ENCODE data around the gene E2F2. TPM values are rescaled to one million over a fixed set of nuclear protein-coding genes. Genes with fewer than 3 reads are reported as not detected.
A peak's percentile ranks its signal among the peaks of the same experiment; 100 is the strongest.

Gene E2F2, protein sequence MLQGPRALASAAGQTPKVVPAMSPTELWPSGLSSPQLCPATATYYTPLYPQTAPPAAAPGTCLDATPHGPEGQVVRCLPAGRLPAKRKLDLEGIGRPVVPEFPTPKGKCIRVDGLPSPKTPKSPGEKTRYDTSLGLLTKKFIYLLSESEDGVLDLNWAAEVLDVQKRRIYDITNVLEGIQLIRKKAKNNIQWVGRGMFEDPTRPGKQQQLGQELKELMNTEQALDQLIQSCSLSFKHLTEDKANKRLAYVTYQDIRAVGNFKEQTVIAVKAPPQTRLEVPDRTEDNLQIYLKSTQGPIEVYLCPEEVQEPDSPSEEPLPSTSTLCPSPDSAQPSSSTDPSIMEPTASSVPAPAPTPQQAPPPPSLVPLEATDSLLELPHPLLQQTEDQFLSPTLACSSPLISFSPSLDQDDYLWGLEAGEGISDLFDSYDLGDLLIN
- polyA plus RNA-seq (2013, experiment 1 of 2; ENCODE audit: insufficient read length), result 0.82 TPM
- 0.87 TPM for polyA plus RNA-seq (2013, experiment 2 of 2; ENCODE audit: insufficient read length)

DNA sequence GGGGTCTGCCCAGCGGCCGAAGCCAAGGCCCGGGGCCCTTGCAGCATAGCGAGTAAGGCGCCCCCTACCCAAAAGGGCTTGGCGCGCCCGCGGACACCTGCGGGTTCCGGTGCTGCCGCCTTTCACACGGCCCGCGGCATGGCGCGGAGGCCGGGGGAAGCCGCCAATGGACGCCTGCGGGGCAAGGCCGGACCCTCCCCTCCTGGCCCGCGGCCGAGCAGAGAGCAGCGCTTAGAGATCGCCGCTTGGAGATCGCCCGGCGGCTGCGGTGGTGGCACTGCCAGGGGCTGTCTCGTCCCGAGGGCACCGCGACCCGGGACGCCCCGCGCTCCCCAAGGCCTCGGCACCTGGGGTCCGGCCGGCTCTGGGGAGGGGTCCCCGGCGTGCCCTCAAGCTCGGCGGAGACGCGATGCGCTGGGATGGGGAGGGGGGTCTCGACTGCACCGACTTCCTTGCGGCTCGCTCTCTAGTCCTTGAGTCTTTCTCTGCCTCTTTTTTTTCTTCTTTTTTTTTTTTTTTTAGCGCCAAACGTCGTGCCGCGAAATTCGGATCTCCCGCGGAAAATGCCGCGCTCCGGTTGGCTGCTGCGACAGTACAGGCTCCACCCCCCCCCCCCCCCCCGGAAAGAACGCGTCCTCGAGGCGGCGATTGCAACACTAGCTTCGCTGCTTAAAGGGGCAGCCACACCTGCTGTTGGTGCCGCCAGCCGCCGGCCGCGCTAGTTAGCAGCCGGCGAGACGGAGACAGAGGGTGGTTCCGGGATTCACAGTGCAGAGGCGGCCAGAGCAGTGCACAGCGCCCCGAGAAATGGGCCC, at the start of gene E2F2:
Gene E2F2, minus strand, starts transcription at position 487 of the 815 bp plus-strand sequence. Its CDS starts 440 bp downstream, at position 47.
- DNase-seq, result peak; percentile 87

DNA sequence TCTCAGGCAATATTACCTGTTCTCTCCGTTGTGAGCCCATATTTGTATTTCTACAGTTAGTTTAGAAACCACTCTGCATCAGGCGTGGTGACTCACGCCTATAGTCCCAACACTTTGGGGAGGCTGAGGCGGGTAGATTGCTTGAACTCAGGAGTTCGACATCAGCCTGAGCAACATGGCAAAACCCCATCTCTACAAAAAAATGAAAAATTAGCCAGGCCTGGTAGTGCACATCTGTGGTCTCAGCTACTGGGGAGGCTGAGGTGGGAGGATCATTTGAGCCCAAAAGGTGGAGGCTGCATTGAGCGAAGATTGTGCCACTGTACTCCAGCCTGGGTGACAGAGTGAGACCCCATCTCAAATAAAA, 47.9 kb upstream of the E2F2 start:
- no peak for DNase-seq

DNA sequence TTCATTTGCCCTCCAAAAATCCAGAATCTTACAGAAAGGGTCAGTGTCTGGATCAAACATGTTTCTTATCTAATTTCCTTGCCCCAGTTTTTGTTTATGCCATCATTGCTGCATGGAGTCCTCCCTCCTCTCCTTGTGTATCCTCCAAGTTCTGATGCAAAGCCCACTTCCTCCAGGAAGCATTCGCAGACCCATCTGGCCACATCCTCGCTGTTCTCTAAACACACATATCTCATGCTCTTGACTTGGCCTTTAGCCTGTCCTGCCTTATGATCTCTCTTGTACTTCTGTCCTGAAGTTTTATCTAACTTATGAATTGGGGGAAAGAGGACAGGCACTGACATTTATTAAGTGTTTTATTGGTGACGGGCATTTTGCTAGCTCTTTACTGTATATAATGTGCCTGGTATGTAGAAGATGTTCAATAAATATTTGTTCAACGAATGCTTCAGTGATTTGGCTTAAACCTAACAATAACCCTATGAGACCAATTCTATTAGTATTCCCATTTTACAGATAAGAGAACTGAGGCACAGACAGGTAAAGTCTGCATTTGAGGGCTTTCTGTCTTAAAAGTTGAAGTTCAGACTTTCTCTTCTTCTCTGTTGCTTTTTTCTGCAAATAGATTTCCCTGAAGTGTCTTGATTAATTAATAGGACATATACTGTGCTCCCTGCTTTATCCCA, 47.4 kb upstream of the E2F2 start:
- no peak for DNase-seq

DNA sequence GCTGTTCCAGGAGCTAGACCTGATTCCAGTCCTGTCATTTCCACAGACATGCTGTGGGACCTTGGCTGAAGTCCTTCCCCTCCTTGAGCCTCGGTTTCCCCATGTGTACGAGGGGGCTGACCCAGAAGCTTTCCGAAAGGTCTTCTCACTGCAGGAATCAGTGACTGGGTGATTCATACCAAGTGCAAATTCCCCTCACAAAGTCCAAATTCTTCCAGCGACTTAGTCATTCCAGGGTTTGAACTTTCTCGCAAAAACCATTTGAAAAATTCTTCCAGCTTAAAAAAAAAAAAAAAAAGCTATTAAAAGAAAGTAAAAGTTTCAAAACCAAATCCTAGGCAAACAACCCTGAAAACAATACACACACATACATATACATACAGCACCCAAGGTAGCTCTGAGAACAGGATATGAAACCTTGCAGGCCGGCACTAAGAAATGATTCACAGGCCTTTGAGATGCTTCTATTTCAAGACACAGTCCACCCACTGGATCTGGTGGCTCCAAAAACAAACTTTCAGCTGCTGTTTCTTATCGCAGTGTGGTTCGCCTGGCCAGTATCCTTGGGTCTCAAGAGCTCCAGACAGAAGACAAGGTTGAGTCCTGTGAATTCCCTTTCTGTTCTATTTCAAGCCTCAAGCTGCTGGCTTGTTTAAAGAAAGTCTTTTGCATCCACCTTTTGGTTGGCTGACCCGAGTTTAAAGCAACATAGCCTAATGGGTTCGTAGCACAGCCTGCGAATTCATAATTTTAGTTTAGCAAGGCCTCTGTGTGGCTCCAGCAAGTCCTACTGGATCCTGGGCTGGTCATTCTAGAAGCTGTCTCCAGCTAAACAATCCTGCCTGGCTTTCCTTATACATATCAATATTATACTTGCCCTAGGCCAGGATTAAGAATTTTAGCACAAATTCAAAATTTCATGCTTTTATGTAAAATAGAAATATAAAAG, 46.3 kb upstream of the E2F2 start:
- DNase-seq, result peak; percentile 87

DNA sequence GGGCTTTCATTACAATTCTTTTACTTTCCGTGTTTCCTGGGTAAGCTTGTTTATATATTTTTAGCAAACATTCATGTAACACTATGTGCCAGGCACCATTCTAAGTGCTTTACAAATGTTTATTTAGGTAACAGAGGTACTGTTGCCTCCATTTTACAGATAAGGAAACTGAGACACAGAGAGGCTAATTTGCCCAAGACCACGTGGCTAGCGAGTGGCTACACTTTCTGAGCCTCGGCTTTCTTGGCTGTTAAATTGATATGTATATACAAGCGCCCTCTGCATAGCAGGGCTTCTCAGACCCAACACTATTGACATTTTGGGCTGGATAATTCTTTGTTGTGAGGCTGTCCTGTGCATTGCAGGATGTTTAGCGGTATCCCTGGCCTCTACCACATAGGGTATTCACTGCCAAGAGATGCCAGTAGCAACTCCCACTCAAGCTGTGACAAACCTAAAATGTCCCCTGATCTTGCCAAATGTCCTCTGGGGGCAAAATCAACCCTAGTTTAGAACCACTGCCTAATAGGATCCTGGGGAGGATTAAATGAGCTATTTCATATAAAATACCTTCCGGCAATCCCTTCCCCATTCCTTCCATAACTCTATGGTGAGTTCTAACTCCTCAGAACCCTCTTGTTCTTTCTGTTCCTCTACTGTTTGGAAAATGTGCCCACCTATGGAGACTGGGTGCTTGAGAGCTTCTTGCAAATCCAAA, 45.5 kb upstream of the E2F2 start:
- no peak for DNase-seq

DNA sequence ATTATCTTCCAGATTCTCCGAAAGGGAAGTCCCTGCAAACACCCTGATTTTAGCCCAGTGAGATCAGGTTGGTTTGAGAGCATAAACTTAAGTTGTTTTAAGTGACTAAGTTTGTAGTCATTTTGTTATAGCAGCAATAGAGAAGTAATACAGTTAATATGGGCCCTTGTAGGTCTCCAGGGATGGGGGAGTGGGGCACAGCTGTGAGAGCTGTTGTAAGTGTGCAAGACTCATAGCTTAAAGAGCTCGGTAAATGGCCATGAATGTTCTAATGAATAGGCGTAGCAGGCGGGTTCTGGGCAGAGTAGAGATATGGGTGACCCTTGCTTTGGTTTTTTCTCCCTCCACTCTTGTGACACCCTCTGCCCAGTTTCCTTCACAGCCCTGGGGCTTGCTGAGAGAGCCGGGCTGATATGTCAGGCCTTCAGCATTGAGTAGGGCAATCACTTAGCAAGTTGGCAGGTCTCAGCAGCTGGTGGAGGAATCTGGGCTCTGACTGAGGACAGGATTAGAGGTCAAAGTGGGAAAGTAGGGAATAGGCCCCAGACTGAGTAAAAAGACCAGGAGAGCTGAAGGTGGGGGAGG, 44.3 kb upstream of the E2F2 start:
- DNase-seq, result no peak

DNA sequence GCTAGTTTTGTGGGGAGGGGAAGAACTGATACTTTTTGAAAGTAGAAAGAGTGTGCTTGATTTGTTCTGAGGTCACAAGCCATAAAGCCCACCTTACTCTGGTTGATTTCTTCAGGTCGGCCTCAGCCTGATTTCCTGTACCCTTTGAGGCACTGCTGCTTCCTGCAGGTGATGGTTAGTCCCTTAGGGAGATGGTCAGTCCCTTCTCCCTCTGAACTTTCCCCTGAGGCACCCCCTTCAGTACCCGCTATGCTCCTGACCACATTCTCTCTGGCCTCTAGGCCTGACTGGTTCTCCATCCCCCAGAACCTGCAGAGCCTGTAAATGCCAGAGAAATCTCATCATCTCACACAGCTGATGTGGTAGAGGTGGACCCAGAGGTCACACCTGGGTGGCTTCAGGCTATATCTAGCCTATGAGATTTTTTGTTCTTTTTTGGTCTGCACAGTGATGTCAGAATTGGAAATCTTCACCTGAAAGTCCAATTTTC, 43.3 kb upstream of the E2F2 start:
- DNase-seq, result no peak

DNA sequence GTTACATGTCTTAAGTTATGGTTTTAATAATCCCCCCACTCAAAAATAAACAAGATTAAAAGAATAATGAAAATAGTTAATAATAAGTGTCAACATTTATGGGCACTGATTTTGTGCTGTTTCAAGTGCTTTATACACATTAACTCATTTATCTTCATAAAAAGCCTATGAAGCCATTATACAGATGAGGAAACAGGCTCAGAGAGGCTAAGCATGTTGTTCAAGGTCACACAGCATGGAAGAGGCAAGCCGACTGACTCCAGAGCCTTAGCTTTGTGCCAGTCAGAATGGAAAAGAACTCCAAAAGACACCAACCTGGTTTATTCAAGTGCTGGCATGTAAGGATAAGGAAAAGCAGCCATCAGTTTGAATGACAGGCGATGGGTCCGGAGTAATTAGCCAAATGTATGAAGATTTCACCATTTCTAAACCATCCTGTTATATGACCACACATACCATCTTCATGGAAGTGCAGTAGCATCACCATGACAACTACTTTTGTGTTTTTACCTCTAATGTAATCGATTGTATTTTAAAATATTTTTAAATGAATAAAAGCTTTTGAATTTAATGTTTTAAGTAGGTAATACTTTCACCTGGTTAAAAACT, 42.6 kb upstream of the E2F2 start:
- DNase-seq, result no peak

DNA sequence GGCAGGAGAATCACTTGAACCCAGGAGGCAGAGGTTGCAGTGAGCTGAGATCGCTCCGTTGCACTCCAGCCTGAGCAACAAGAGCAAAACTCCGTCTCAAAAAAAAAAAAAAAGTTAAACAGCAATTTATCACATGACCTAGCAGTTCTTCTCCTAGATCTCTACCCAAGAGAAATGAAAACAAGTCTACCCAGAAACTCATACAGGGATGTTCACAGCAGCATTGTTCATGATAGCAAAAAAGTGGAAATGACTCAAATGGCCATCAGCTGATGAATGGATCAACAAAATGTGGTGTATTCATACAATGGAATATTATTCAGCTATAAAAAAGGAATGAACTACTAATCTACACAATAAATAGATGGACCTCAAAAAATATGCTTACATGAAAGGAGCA, 40.4 kb upstream of the E2F2 start:
- DNase-seq, result no peak

DNA sequence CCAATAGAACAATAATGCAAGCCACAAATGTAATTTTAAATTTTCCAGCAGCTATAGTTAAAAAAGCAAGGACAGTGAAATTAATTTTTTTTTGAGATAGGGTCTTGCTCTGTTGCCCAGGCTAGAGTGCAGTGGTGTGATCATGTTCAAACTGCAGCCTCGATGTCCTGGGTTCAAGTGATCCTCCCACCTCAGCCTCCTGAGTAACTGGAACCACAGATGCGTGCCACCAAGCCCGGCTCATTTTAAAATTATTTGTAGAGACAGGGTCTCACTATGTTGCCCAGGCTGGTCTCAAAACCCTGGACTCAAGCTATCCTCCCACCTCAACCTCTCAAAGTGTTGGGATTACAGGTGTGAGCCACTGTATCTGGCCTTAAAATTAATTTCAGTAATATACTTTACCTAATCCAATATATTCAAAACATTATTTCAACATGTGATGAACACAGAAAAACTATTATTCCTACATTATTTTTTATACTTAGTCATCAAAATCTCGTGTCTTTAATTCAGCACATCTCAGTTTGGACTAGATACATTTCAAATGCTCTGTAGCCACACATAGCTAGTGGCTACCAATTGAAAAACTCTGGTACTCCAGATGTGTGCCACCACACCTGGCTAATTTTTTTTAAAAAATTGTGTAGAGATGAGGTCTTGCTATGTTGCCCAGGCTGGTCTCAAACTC, 39.1 kb upstream of the E2F2 start:
- DNase-seq, result no peak

DNA sequence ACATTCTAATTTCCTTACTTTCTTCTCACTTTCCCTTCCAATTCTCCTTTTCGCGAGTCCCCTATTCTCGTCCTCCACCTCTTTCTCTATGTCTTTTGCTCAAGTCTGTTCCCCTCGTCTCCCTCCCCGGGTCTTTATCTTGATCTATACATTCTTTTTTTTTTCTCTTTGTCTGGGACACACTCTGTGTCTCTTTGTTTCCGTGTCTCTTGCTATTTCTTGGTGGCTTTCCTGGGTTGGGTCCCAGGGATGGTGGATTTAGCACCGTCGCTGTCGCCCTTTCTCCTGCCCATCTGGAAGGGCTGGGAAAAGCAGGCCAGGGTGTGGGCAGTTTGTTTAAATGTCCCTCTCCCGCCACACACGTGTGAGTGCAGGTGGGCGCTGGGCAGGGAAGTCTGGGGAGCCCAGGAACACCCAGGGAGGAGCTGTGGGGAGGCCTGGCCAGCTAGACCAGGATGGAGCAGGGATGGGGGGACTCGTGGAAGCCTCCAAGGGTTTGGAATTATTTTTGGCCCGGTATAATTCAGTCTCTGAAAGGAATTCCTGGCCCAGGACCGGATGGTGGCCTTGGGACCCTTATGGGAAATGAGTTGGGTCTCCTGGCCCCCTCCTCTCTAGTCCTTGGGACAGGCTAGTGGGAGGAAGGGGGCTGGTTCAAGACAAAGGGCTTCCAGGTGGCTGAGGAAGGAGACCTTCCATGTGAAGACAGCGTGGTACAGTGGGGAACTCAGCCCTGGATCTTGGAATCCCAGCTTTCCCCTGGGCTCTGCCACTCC, 37.8 kb upstream of the E2F2 start:
- DNase-seq, result no peak

DNA sequence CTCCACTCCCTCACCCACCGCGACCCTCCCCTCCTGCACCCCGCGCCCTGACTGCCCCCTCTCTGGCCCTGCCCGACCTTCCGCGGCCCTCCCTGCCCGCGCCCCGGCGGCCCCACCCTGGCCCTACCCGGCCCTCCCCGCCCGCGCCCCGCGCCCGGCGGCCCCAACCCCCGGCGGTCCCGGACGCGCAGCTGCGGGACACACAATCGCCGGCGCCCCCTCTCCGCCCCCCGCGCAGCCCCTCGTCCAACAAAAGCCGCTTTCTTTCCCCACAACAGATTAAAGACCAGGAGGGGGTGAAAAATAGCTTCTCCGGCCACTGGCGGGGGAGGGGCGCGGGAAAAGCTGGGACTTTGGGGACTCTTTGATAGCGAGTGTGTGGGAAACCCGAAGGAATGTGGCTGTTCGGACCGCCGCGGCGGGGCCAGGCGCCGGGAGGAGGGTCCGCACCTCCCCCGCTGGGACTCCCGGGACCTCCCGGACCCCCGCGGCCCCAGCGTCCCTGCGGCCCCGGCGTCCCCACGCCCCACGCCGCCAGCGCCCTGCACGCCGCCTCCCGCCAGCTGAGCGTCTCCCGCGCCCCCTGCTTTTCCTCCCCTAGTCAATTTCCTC, 37.1 kb upstream of the E2F2 start:
- DNase-seq, result no peak

DNA sequence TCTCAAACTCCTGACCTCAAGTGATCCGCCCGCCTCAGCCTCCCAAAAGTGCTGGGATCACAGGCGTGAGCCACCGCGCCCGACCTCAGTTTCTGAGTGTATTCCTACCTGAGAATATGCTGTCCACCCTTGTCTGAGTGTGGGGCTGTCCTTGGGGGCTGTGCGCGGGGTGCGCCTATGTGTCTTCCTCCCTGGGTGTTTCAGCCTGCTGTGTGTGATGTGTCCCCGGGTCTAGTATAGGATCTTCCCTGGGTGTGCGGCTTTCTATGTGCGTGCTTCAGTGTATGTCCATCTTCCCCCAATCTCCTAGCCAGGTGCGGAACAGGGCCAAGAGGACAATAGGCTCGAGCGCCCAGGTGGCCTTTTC, 36.6 kb upstream of the E2F2 start:
- no peak for DNase-seq

DNA sequence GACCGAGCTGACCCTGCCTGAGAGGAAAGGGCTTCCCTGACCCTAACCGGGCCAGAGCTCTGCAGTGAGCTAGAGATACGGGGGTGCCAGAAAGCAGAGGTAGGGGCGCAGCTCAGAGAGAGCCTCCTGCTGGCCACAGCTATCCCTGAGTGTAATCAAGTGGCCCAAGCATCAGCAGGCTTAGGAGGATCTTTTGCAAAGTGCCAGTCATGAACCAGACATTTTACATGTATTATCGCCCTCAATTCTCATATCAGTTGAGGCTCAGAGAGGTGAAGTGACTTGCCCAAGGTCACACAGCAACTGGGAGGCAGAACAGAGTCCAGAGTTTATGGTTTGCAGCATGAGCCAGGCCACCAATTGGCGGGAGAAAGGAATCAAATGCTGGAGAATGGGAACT, 35.3 kb upstream of the E2F2 start:
- DNase-seq, result no peak

DNA sequence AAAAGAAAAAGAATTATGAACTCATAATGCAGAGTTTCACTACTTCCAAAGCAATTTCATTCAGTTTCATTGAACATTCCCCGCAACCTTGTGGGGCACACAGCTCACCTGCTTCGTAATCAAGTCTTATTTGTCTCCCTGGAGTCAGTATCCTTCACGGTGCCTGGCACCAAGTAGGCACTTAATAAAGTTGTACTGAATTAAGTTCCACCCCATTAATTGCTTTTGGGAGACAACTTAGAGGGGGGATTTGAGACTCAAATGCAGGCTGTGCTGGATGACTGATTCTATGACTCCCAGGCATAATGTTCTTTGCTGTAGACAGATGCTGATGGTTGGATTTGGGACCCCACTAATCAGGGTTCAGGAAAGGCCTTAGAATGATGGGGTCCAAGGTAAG, 34.7 kb upstream of the E2F2 start:
- DNase-seq, result no peak

DNA sequence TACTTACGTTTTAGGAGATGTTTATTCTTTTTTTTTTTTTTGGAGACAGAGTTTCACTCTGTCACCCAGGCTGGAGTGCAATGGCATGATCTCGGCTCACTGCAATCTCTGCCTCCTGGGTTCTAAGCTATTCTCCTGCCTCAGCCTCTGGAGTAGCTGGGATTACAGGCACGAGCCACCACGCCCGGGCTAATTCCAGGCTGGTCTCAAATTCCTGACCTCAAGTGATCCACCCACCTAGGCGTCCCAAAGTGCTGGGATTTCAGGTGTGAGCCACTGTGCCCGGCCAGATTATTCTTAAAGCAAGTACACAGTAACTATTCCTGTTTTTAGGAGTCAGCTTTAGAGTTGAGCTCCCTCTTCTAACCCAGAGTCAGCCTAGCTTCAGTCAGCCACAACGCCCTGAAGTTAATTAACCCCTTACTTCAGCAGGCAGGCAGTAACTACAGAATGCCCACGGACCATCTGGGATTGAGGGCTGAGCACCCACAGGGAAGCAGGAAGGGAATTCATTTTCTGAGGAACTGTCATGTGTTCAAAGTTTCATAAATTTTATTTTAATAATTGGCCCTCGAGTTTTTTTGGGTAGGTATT, 33.6 kb upstream of the E2F2 start:
- DNase-seq, result no peak

DNA sequence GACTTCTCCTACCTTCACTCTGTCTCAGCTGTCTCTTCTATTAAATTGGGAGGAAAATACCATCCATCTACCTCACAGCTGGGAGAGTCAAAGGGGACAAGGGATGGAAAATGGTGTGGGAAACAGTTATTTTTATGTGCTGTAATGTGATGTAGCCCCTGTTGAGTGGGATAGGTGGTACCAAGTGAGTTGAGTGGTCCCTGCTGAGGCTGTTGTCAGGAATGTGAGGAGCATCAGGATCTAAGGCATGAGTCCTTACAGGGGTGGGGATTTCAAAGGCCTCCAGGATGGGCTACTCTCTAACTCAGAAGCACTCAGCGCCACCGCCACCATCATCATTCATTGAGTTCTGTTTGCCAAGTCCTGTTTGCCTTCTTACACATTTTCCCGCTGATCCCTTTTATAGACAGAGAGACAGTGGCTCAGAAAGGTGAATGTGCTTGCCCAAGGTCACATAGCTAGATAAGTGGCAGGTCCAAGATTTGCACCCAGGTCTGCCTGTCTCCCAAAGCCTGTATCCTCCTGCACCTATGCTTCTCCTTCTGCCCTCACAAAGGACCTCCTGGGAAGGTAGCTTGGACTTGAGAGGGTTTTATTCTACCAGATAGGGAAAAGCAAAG, 32.8 kb upstream of the E2F2 start:
- no peak for DNase-seq

DNA sequence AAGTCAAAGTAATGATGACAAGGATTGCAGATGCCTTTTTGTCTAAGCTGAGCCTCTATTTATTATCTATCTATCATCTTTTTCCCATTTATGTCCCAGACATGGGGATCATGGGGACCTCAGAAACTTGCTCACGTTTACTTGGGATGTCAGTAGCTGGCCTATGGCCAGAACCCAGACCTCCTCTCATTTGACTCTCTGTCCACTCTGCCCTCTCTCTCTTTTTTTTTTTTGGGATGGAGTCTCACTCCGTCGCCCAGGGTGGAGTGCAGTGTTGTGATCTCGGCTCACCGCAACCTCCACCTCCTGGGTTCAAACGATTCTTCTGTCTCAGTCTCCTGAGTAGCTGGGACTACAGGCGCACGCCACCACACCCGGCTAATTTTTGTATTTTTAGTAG, 32.0 kb upstream of the E2F2 start:
- no peak for DNase-seq

All from fibroblast of skin of abdomen (primary cell).